Stimulated activated CD8-positive, alpha-beta memory T cell treated with anti-CD3 and anti-CD28 coated beads, Interleukin-12 subunit alpha, Interleukin-12 subunit beta, amount 100 ng/mL, for 1 hour (primary cell): ENCODE measurements around the gene PRR13.
"Not testable (repeated sequence)": the region's sequence is repeated elsewhere in the genome, so short reads cannot be mapped to it uniquely, and the experiment has no call there.

Source experiments
- DNase-seq: peaks from one replicate; pipeline ENCODE4 v3.0.0-alpha.2; 2020; ENCODE audit warnings: low read depth

Gene PRR13

GRCh38 chr12:53472056-53472582 lies 30.6 kb downstream of the PRR13 start:
- DNase-seq: no peak

GRCh38 chr12:53474077-53474476 lies 32.5 kb downstream of the PRR13 start:
- no peak for DNase-seq

DNA sequence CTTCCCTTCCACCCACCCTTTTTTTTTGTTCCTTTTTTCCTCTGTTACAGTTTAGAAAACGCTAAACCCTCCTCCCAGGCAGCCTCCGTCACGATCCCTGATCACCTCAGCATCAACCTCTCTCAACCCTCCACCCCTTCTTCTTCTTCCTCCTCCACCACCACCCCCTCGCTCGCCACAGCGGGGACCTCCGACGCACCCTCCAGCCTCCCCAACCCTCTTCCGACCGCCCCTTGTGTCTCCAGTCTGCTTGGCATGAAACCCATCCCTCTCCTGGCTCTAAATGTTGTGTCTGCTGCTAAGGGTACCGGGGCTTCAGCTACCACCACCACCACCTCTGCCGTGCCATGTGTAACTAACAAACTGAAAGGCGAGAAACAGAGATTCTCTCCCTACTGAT lies 33.3 kb downstream of the PRR13 start:
- no peak for DNase-seq

DNA sequence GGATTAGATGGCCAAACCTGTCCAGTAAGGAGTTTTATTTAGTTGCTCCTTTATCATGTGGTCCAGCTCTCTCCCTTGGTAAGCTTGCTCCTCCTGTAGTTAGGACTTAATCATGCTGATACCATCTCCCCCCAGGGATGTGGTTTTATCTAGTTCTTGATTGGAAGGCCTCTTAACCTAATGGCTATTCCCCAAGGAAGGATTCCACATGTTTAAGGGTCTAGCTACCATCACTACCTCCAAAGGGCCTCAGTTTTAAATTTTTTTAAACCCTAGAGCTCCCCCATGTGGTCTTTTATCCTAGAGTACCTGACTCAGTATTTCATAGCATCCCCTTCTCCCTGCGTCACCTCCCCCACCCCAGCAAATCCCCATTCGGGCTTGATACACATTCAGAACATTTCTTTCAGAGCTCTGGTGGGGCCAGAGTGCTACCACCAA lies 35.3 kb downstream of the PRR13 start:
- no peak for DNase-seq

DNA sequence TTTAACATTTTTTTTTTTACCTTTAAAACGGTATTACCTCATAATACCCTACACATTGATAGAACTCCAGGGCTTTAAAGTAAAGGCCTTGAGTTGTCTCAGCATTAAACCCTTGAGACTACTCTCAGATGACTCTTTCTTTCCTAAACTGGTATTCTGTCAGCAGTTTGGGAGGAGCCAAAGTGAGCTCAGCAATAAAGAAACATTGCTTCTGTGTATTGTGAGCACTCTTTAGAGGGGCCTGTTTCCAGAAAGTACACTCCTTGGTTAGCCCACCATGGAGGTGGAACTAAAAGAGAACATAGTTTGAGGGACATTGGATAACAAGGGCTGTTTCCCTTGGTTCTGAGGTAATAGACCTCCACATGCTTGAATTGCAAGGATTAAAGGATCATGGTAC lies 37.3 kb downstream of the PRR13 start:
- no peak for DNase-seq

- no peak for DNase-seq
Observed at GRCh38 chr12:53479331-53479730, 37.8 kb downstream of the PRR13 start.

DNA sequence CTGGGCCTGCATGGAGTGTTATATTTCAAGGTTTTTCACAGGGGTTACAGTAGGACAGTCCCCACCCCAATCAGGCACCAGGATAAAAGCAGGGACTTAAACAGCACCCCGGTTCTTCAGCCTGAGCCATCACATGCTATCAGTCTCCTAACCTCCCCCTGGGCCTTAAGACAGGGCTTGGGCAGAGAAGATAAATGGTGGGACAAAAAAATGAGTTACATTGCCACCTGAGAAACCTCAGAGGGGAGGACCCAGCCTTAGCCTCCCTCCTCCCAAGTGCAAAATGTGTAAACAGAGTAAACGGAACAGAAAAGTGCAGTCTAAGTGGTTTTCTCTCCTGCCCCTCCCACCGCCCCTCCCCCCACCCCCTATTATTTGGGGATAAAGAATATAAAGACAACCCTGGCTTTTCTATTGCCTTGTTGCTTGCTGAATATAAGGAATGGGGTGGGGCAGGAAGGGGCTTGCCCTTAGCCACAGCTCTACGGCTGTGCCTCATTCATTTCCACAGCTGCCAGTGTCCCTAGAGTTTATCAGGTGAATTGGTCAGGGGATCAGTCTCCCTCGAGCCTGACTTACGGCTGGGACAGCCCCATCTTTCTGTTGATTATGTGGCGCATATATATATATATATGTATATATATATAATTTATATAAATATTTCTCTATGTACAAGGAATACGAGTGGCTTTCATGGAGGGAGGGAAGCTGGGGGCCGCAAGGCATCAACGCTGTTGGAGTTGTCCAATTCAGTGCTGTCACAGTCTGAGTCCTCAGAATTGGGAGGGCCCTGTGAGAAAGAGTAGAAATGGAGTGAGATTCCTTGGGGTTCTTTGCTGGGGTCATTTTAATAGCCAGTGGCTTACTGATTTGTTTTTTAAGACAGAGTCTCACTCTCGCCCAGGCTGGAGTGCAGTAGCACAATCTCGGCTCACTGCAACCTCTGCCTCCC lies 39.2 kb downstream of the PRR13 start:
- DNase-seq: no peak

DNA sequence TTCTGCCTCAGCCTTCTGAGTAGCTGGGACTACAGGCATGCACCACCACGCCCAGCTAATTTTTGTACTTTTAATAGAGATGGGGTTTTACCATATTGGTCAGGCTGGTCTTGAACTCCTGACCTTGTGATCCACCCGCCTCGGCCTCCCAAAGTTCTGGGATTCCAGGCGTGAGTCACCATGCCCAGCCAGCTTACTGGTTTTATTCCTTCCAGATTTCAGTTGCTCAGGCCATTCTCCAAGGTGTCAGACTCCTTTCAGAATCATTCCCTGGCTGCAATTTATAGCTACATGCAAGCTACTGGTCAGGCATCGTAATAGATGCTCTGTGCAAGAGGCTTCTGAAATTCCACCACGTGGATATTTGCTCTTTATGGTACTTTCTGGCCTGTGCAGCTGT lies 39.9 kb downstream of the PRR13 start:
- not testable (repeated sequence) for DNase-seq

DNA sequence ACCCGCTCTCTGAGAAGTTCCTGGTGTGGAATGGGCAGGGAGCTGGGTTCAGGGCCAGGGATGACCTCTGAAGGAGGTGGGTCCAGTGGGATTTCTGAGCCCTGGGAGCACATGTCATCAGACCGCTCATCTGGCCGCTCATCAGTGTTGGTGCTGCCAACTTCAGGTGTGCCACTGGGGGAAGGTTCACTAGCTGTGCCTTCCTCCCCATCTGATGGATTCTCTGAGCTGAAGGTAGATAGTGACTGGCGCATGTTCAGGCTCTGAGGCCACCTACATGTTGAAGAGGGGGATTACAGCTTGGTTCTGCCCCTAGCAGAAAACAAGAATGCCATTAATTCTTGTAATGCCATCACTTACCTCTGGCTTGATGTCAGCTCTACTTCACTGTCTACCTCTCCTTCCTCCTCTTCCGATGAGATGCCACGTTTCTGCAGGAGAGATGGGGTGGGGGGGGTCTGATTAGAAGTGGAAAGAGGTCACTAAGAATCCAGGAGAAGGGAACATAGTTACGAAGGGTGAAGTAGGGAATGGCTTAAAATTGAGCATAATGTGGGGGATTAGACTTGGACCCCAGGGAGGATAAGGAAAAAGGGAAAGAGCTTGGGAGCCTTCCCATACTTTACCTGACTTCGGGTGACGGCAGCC lies 40.5 kb downstream of the PRR13 start:
- DNase-seq: no peak

GRCh38 chr12:53482626-53483168 lies 41.2 kb downstream of the PRR13 start:
- DNase-seq: no peak

- DNase-seq: no peak
Observed at GRCh38 chr12:53483225-53483978, 41.9 kb downstream of the PRR13 start.

DNA sequence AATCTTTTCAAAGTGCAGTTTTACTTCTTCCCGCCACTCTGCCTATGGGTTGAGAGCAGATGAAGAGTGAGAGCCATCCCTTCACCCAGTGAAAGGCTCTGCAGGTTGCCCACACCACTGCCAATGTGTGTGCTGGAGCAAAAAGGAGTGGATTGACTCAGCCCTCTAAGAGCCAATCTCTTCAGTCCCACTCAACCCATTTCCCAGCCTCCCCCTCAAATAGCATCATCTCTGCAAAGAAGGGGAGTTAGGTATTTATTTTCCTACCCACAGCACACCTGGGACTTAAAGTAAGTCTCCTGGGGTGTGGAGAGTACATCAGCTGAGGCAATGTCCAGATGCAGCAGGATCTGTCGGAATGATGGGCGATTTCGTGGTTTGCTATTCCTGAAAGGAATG lies 42.4 kb downstream of the PRR13 start:
- no peak for DNase-seq

DNA sequence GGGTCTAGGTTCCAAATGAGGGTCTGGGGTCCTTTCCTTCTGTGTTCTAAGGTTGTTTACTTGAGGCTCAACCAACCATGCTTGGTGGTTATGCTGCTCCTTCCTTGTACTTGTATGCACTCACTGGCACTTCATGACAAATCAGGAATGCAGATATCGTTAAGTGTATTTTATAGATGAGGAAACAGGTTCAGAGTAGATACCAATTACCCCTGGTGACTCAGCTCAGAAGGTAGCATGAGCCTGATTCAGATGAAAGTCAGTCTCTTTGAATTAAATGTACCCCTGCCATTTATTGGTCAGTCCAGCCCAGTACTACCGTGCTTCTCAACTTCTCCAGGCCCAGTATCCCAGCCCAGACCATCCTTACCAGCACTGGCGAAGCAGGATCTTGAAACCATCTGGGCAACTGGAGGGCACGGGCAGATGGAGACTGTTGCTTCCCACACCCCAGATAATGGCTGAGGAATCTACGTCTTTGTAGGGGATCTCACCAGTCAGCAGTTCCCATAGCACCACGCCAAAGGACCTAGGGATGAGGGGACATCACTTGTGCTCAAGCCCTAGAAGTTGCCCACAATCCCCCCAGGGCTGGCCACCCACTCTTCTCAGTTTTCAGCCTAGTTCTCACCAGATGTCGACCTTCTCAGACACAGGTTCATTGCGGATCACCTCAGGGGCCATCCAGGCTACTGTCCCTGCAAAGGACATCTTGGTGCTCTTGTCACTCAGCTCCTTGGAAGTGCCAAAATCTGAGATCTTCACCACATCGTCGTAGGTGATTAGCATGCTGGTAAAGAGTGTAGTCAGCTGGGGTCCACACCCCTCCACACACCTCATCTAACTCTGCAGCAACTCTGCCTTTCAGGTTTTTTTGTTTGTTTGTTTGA lies 43.4 kb downstream of the PRR13 start:
- DNase-seq: no peak

GRCh38 chr12:53485955-53486735 lies 44.6 kb downstream of the PRR13 start:
- DNase-seq: no peak

- DNase-seq: no peak
Observed at GRCh38 chr12:53486736-53487487, 45.4 kb downstream of the PRR13 start.

DNA sequence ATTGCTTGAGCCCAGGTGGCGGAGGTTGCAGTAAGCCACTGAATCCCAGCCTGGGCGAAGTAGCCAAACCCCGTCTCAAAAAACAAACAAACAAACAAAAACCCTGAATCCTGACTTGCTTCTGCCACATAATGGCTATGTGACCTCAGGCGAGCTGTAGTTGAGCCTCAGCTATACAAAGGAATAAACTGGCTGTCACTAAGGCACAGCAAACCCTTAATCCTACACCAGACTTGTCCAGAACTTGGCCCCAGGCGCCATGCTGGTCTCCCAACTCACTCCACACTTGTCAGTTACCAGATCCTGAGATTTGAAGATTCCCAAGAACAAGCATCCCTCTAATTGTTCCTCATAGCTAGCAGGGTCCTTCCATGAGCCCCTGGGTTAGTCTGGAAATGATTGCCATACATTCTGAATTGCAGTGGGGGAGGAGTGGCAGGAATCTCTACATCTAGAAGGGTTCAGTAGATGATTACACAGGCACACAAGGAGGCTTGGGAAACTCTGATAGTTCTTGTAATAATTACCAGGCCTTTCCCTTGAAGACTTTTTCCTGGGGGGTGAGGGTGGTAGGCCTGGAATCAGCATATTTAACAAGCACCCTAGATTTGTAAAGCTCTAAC lies 47.8 kb downstream of the PRR13 start:
- no peak for DNase-seq

DNA sequence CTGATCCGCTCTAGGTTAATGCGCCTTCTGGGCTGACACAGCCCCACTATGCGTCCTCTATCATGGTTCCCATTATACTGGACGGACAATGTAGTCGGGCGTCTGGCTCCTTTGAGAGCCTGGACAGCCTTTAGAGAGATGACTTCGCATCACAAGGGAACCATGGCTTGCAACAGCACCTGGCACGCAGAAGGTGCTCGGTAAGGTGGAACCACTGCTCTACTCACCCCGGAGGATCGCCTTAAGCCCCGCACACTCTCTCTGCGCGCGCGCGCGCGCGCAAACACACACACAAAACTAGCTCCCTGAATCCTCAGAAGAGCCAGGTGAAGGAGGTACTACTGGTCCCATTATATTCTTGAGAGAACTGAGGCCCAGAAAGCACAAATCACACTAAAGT lies 50.7 kb downstream of the PRR13 start:
- DNase-seq: no peak

DNA sequence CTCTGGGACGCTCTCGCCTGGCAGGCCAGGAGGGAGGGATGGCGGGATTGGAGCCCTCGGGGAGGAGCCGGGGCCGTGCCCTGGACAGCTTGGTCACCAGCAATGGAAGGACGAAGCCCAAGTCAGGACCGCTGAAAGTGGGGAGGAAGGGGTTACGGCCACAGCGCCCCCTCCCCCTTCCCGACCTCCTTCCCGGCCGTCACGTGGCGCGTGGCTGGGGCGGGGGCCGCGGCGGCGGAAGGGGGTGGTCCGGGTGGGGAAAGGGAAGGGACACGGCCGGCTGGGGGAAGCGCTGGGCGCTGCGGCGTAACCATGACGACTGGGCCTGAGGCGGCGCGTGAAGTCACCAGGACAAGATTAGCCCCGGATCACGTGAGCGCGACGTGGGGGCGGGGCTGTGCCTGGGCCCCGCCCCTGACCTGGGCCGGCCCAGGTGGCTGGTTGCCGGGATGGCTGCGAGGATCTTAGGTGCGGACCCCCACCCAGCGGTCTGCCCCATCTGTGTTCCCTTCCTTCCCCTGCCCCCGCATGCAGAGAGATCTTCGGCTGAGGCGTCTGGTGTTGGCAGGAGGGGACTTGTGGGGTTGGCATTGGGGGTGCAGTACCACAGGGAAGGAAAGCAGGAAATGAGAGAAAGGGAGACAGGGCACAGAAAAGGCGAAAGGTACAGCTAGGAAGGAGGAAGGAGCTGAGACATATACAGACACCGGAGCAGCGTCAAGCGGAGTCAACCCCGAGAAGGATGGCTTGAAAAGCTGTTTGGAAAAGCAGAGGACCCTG lies 51.5 kb downstream of the PRR13 start:
- DNase-seq: peak; percentile 72
